Ascending aorta (tissue), 2 donors: ENCODE results near the gene CCL28. TPM values are rescaled to one million over a fixed set of nuclear protein-coding genes. Genes with fewer than 3 reads are reported as not detected.

Experiments
- DNase-seq, 2 donors: peaks; one replicate each; pipeline ENCODE4 v3.0.0-alpha.2; 2019; ENCODE audit warnings: low spot score in 2 of 2
- H3K27ac ChIP-seq, 2 donors: fragments of 200-600 bp; sonication (generic); one replicate each; pipeline ENCODE4 v1.5.1; 2016 to 2017; ENCODE audit warnings: mild to moderate bottlenecking in 1 of 2
- H3K27me3 ChIP-seq: fragments of 200-600 bp; sonication (generic); one replicate; pipeline ENCODE4 v1.5.1; 2017
- H3K36me3 ChIP-seq, 2 donors: fragments of 200-600 bp; sonication (generic); one replicate each; pipeline ENCODE4 v1.5.1; 2016
- H3K4me1 ChIP-seq, 2 donors: fragments of 200-600 bp; sonication (generic); one replicate each; pipeline ENCODE4 v1.5.1; 2016 to 2017; ENCODE audit warnings: mild to moderate bottlenecking in 1 of 2
- H3K4me3 ChIP-seq, 2 donors: fragments of 200-600 bp; sonication (generic); one replicate each; pipeline ENCODE4 v1.5.1; 2016 to 2017; ENCODE audit warnings: mild to moderate bottlenecking in 1 of 2
- H3K9me3 ChIP-seq, 2 donors: fragments of 200-600 bp; sonication (generic); one replicate each; pipeline ENCODE4 v1.5.1; 2016
- intact Hi-C: fragments of 100-400 bp; cut with DNase I; formaldehyde crosslinking; loops from one replicate; pipeline ENCODE4 v1.15.1; 2023
- total RNA-seq: library from RNA; depleted of rRNA; stranded (reverse); fragments of >200 nt; gene quantifications from one replicate; pipeline ENCODE4 v1.1.0, GENCODE V29; 2016
- TF ChIP-seq, protein P1 (sequence below), 3 experiments: fragments of 200-600 bp in 2 of 3; fragments of 450-650 bp in 1 of 3; sonication (generic) in 2 of 3; IDR thresholded peaks; one replicate each; pipeline ENCODE4 v1.5.1; 2016 to 2019; ENCODE audit warnings: antibody characterized with exemption in 3 of 3, mild to moderate bottlenecking in 1 of 3, moderate library complexity in 1 of 3

CCL28 gene
- total RNA-seq, 1 donor from 2014 or later: not detected

DNA sequence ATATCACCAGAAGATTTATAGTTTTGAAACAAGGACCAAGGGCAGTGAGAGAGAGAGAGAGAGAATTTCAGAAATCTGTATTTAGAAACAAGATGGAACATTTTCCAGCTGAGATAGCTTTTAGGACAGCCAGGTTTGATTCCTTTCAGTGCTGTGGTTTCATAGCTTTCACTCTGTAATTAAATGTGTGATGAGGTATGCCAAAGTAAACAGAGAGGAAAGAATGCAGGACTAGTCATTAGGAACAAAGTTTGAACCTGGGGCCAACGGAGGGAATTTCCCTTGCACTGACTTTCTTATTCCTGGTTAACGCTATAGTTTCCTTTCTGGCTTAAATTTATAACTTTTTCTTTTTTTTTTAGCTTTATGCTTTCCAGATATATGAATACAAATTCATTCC is 10.0 kb upstream of the CCL28 start:
- H3K27me3 ChIP-seq: no peaks in the 10 kb centered on the region
- H3K9me3 ChIP-seq: no peaks in the 10 kb centered on the region
- H3K4me1 ChIP-seq: no peaks in the 10 kb centered on the region
- intact Hi-C loops: no loop called here
- TF ChIP-seq, protein P1, sequence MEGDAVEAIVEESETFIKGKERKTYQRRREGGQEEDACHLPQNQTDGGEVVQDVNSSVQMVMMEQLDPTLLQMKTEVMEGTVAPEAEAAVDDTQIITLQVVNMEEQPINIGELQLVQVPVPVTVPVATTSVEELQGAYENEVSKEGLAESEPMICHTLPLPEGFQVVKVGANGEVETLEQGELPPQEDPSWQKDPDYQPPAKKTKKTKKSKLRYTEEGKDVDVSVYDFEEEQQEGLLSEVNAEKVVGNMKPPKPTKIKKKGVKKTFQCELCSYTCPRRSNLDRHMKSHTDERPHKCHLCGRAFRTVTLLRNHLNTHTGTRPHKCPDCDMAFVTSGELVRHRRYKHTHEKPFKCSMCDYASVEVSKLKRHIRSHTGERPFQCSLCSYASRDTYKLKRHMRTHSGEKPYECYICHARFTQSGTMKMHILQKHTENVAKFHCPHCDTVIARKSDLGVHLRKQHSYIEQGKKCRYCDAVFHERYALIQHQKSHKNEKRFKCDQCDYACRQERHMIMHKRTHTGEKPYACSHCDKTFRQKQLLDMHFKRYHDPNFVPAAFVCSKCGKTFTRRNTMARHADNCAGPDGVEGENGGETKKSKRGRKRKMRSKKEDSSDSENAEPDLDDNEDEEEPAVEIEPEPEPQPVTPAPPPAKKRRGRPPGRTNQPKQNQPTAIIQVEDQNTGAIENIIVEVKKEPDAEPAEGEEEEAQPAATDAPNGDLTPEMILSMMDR (IDR thresholded peaks at IDR 0.05): no peak
- no peak overlapping the region for H3K4me3 ChIP-seq
- no peak overlapping the region for H3K27ac ChIP-seq
- no peaks in the 10 kb centered on the region for H3K36me3 ChIP-seq
- no peak for DNase-seq

DNA sequence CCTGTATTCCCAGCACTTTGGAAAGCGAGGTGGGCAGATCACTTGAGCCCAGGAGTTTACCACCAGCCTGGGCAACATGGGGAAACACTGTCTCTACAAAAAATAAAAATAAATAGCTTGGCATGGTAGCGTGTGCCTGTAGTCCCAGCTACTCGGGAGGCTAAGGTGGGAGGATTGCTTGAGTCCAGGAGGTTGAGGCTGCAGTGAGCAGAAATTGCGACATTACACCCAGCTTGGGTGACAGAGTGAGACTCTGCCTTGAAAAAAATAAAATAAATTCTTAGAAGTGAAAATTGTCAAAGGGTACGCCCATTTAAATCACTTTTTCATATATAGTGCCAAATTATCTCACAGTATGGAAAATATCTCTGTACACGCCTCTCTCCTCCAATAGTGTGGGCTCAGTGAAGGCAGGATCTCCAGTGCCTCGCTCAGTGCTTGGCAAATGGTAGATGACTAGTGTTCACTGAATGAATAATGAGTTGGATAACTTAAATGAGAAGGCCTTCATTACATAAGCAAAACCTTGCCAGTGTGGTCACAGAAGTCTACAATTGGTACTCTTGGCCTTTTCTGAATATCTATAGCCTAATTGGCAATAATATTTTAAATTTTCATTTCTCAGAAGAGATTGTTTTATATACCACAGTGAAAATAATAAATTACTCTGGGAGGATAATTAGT is 9.4 kb upstream of the CCL28 start:
- Histone ChIP-seq H3K36me3 (no peaks in the 10 kb centered on the region), H3K4me3 (no peak overlapping the region), H3K9me3 (no peaks in the 10 kb centered on the region), H3K27me3 (no peaks in the 10 kb centered on the region), H3K27ac (no peak overlapping the region), H3K4me1 (no peaks in the 10 kb centered on the region)
- intact Hi-C loops: no loop called here
- TF ChIP-seq, protein P1 (IDR thresholded peaks at IDR 0.05): no peak
- no peak for DNase-seq

DNA sequence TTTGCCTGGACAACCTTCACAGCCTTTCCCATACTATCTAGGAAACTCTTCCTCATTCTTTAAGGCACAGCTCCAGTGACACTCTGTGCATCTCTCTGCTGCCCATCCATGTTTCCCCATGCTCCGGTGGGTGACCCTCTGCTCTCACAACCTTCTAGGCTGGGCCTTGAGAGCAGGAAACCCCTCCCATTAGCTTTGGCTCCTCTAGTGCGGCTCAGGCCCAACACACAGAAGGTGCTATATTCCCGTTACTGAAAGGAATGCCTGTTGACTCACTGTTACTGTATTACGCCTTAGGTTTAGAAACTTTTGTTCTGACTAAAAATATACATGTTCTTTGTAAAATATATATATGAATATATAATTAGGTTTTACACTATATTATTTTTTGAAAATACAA is 8.1 kb upstream of the CCL28 start:
- no peaks in the 10 kb centered on the region for H3K36me3 ChIP-seq
- H3K9me3 ChIP-seq: no peaks in the 10 kb centered on the region
- H3K4me3 ChIP-seq: no peak overlapping the region
- no peaks in the 10 kb centered on the region for H3K4me1 ChIP-seq
- TF ChIP-seq, protein P1 (IDR thresholded peaks at IDR 0.05): no peak
- DNase-seq: no peak
- no peaks in the 10 kb centered on the region for H3K27me3 ChIP-seq
- intact Hi-C loops: no loop called here
- no peak overlapping the region for H3K27ac ChIP-seq

DNA sequence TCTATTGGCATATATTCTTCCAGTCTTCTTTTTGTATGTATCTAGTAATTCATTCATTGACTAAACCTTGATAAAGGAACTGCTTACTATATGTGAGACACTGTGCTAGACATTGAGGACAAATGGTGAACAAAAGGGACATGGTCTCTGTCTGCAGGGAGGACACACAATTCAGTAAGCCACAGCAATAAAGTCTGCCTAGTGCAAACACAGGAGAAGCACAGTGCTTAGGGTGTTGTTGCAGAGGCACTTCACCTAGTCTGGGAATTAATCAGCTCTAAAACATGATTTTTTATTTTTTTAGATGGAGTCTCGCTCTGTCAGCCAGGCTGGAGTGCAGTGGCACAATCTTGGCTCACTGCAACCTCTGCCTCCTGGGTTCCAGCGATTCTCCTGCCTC is 6.4 kb upstream of the CCL28 start:
- Histone ChIP-seq H3K4me3 (no peak overlapping the region), H3K9me3 (no peaks in the 10 kb centered on the region), H3K27me3 (no peaks in the 10 kb centered on the region), H3K4me1 (no peaks in the 10 kb centered on the region), H3K27ac (no peak overlapping the region), H3K36me3 (no peaks in the 10 kb centered on the region)
- TF ChIP-seq, protein P1 (IDR thresholded peaks at IDR 0.05): no peak
- intact Hi-C loops: no loop called here
- DNase-seq: no peak

DNA sequence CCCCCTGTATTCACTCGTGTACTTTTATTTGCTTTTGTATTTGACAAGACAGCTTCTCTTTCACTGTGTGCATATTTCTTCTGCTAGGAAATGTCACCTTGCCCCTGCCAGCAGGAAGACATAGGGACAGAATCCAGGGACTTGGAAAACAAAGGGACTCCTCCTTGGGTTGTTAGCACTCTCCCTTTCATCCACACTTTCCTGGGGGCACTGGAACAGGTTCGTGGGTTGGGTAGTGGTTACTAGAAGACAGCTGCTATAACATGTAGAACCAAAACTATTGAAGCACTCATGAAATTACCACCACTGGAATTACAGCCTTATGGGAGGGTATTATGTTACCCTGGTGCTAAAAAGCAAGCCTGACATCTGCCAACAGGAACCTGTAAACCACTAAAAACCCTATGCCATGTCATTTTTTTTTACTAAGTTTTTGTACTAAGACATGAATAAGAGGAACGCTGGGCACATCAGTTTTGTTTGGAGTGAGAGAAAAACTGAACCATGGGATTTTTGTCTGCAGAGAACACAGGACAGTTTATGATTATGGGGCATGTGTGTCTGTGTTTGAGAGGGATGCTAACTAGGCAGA is 4.7 kb upstream of the CCL28 start:
- H3K27me3 ChIP-seq: no peaks in the 10 kb centered on the region
- no peak overlapping the region for H3K4me3 ChIP-seq
- no peaks in the 10 kb centered on the region for H3K36me3 ChIP-seq
- TF ChIP-seq, protein P1 (IDR thresholded peaks at IDR 0.05): no peak
- H3K4me1 ChIP-seq: no peaks in the 10 kb centered on the region
- intact Hi-C loops: no loop called here
- no peak for DNase-seq
- no peak overlapping the region for H3K27ac ChIP-seq
- no peaks in the 10 kb centered on the region for H3K9me3 ChIP-seq
